ENCODE results near the gene PTPRK. TPM values are rescaled to one million over a fixed set of nuclear protein-coding genes. Genes with fewer than 3 reads are reported as not detected.

Gene PTPRK
- total and polyA plus RNA-seq, 2 of the 13 experiments (the other 11 are each of a cell fraction or from before 2014, with no cell fraction given), result 43.6 to 98.3 TPM

DNA sequence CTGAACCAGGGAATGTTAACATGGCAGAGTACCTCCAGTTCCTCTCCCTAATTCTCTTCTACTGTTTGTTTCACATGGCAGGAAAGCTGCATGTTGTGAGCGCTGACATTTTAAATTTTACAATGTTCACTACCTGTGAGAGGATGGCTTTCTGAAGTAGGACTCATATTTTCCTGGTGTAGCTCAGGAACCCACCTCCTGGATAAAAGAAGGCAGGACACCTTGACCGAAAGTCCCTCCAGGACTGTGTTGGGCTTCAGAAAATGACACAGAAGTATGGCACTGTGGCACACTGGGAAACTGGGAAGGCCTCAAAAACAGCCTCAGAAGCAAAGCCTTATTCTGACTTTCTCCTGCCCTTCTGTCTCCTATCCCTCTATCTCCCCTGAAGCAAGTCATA is 33.3 kb downstream of the PTPRK start (continued):
- TF ChIP-seq MAX (IDR thresholded peaks at IDR 0.05) (no peak), U2AF1 (optimal IDR thresholded peaks at IDR 0.05; ENCODE audit: low read depth, low read length) (no peak), NFKBIZ (CRISPR knock-in tag; IDR thresholded peaks at IDR 0.05) (no peak), SSRP1 (CRISPR knock-in tag; IDR thresholded peaks at IDR 0.05) (no peak), POLR2G (IDR thresholded peaks at IDR 0.05; ENCODE audit: low read depth, low read length) (0 out of 2 replicates have a peak, but pooled peaks have one; percentile 24), NR3C1 (CRISPR knock-in tag; IDR thresholded peaks at IDR 0.05) (no peak), YEATS2 (CRISPR knock-in tag; IDR thresholded peaks at IDR 0.05; ENCODE audit: borderline replicate concordance) (no peak), ZNF446 (CRISPR knock-in tag; IDR thresholded peaks at IDR 0.05) (no peak), MTA1 (CRISPR knock-in tag; IDR thresholded peaks at IDR 0.05; ENCODE audit: borderline replicate concordance) (no peak), PRMT3 (CRISPR knock-in tag; IDR thresholded peaks at IDR 0.05; ENCODE audit: borderline replicate concordance, low read depth) (no peak), ZNF382 (CRISPR knock-in tag; IDR thresholded peaks at IDR 0.05; ENCODE audit: borderline replicate concordance) (no peak), KDM5A (IDR thresholded peaks at IDR 0.05; ENCODE audit: borderline replicate concordance, low read length) (no peak), ZNF572 (CRISPR knock-in tag; IDR thresholded peaks at IDR 0.05) (no peak), ZSCAN31 (CRISPR knock-in tag; IDR thresholded peaks at IDR 0.05; ENCODE audit: low read depth) (no peak), ZNF773 (CRISPR knock-in tag; IDR thresholded peaks at IDR 0.05; ENCODE audit: borderline replicate concordance) (no peak), KLF9 (CRISPR knock-in tag; IDR thresholded peaks at IDR 0.05; ENCODE audit: low read depth) (no peak), CCDC6 (CRISPR knock-in tag; IDR thresholded peaks at IDR 0.05) (no peak), CHCHD3 (CRISPR knock-in tag; IDR thresholded peaks at IDR 0.05) (no peak), KAT2B (IDR thresholded peaks at IDR 0.05; ENCODE audit: borderline replicate concordance, low read depth, low read length) (no peak), SNRNP70 (IDR thresholded peaks at IDR 0.05; ENCODE audit: low read depth, low read length) (no peak), ONECUT2 (CRISPR knock-in tag; IDR thresholded peaks at IDR 0.05) (no peak)
- TF ChIP-seq, protein P1, sequence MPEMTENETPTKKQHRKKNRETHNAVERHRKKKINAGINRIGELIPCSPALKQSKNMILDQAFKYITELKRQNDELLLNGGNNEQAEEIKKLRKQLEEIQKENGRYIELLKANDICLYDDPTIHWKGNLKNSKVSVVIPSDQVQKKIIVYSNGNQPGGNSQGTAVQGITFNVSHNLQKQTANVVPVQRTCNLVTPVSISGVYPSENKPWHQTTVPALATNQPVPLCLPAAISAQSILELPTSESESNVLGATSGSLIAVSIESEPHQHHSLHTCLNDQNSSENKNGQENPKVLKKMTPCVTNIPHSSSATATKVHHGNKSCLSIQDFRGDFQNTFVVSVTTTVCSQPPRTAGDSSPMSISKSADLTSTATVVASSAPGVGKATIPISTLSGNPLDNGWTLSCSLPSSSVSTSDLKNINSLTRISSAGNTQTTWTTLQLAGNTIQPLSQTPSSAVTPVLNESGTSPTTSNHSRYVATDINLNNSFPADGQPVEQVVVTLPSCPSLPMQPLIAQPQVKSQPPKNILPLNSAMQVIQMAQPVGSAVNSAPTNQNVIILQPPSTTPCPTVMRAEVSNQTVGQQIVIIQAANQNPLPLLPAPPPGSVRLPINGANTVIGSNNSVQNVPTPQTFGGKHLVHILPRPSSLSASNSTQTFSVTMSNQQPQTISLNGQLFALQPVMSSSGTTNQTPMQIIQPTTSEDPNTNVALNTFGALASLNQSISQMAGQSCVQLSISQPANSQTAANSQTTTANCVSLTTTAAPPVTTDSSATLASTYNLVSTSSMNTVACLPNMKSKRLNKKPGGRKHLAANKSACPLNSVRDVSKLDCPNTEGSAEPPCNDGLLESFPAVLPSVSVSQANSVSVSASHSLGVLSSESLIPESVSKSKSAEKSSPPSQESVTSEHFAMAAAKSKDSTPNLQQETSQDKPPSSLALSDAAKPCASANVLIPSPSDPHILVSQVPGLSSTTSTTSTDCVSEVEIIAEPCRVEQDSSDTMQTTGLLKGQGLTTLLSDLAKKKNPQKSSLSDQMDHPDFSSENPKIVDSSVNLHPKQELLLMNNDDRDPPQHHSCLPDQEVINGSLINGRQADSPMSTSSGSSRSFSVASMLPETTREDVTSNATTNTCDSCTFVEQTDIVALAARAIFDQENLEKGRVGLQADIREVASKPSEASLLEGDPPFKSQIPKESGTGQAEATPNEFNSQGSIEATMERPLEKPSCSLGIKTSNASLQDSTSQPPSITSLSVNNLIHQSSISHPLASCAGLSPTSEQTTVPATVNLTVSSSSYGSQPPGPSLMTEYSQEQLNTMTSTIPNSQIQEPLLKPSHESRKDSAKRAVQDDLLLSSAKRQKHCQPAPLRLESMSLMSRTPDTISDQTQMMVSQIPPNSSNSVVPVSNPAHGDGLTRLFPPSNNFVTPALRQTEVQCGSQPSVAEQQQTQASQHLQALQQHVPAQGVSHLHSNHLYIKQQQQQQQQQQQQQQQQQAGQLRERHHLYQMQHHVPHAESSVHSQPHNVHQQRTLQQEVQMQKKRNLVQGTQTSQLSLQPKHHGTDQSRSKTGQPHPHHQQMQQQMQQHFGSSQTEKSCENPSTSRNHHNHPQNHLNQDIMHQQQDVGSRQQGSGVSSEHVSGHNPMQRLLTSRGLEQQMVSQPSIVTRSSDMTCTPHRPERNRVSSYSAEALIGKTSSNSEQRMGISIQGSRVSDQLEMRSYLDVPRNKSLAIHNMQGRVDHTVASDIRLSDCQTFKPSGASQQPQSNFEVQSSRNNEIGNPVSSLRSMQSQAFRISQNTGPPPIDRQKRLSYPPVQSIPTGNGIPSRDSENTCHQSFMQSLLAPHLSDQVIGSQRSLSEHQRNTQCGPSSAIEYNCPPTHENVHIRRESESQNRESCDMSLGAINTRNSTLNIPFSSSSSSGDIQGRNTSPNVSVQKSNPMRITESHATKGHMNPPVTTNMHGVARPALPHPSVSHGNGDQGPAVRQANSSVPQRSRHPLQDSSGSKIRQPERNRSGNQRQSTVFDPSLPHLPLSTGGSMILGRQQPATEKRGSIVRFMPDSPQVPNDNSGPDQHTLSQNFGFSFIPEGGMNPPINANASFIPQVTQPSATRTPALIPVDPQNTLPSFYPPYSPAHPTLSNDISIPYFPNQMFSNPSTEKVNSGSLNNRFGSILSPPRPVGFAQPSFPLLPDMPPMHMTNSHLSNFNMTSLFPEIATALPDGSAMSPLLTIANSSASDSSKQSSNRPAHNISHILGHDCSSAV (CRISPR knock-in tag; IDR thresholded peaks at IDR 0.05; ENCODE audit: borderline replicate concordance), result no peak
- TF ChIP-seq, protein P2, sequence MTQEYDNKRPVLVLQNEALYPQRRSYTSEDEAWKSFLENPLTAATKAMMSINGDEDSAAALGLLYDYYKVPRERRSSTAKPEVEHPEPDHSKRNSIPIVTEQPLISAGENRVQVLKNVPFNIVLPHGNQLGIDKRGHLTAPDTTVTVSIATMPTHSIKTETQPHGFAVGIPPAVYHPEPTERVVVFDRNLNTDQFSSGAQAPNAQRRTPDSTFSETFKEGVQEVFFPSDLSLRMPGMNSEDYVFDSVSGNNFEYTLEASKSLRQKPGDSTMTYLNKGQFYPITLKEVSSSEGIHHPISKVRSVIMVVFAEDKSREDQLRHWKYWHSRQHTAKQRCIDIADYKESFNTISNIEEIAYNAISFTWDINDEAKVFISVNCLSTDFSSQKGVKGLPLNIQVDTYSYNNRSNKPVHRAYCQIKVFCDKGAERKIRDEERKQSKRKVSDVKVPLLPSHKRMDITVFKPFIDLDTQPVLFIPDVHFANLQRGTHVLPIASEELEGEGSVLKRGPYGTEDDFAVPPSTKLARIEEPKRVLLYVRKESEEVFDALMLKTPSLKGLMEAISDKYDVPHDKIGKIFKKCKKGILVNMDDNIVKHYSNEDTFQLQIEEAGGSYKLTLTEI (CRISPR knock-in tag; conservative IDR thresholded peaks at IDR 0.05), result no peak

All from HepG2 (cell line).